Neural cell (in vitro differentiated cells): ENCODE data around the gene SLC8A3.

Experiments used
- CTCF ChIP-seq: fragments of 450-650 bp; IDR thresholded peaks from 2 replicates; pipeline ENCODE4 v1.5.1; 2014; ENCODE audit warnings: antibody characterized with exemption, mild to moderate bottlenecking, moderate library complexity; ENCODE audit not compliant: poor library complexity, severe bottlenecking
- EP300 ChIP-seq: fragments of 450-650 bp; conservative IDR thresholded peaks from 2 replicates; pipeline ENCODE4 v1.6.1; 2014; ENCODE audit warnings: antibody characterized with exemption, mild to moderate bottlenecking, moderate library complexity; ENCODE audit not compliant: poor library complexity, severe bottlenecking
- EZH2 ChIP-seq: fragments of 200-600, 300-800 bp; shearing (Covaris generic), sonication (generic); IDR thresholded peaks from 2 replicates; pipeline ENCODE4 v1.6.1; 2014; ENCODE audit warnings: antibody characterized with exemption, low read length, borderline replicate concordance, mild to moderate bottlenecking; ENCODE audit not compliant: insufficient read depth, poor library complexity, severe bottlenecking
- MXI1 ChIP-seq: fragments of 450-650 bp; conservative IDR thresholded peaks from 2 replicates; pipeline ENCODE4 v1.6.1; 2014; ENCODE audit warnings: antibody characterized with exemption, mild to moderate bottlenecking; ENCODE audit not compliant: poor library complexity, severe bottlenecking
- POLR2AphosphoS5 ChIP-seq: IDR thresholded peaks from 2 replicates; pipeline ENCODE4 v1.6.1; 2012
- RAD21 ChIP-seq: fragments of 450-650 bp; conservative IDR thresholded peaks from 2 replicates; pipeline ENCODE4 v1.6.1; 2014; ENCODE audit warnings: antibody characterized with exemption, mild to moderate bottlenecking, moderate library complexity
- REST ChIP-seq: IDR thresholded peaks from 2 replicates; pipeline ENCODE4 v1.6.1; 2012; ENCODE audit warnings: borderline replicate concordance
- SMC3 ChIP-seq: fragments of 450-650 bp; conservative IDR thresholded peaks from 2 replicates; pipeline ENCODE4 v1.6.1; 2014; ENCODE audit warnings: antibody characterized with exemption, mild to moderate bottlenecking, moderate library complexity; ENCODE audit not compliant: poor library complexity
- TAF1 ChIP-seq: IDR thresholded peaks from 2 replicates; pipeline ENCODE4 v1.6.1; 2012; ENCODE audit warnings: low read depth

DNA sequence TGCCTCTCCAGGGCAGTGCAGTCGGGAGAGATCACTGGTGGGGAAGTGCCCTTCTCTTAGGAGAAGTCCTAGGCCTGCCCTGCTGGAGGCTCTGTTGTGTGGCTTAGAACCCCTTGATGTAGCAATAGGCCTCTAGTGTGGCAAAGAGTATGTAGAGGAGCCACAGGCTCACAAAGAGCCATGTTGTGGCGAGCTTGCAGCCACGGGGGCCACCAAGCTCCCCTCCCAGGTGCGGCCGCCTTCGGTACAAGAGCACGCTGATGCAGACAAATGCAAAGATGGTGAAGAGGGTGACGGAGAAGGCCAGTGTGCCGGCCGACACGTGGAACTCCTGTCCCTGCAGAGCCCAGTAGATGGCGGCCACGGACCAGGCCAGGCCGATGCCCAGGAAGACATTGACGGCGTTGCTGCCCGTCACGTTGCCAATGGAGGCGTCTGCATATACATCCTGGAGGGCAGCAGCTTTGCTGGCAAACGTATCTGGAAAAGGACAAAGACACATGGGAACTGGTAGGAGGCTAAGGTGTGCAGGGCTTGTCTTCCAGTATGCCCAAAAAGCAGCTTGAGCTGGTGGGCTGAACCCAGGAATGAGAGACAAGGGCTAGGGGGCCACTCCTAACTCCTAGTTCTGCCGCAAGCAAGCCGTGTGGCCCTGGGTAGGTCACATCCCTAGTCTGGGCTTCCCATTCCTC lies 142.8 kb downstream of the SLC8A3 start:
- TF ChIP-seq TAF1 = no peak
- TF ChIP-seq RAD21 = peak; percentile 82
- TF ChIP-seq CTCF = peak; percentile 70
- no peak for TF ChIP-seq EZH2
- no peak for TF ChIP-seq POLR2AphosphoS5
- no peak for TF ChIP-seq REST
- TF ChIP-seq SMC3 = peak; percentile 77
- peak; percentile 28 for TF ChIP-seq MXI1
- TF ChIP-seq EP300 = no peak
